Epithelial cell of esophagus (primary cell): ENCODE results near the gene APOBEC3F.
"Not testable (repeated sequence)": the region's sequence is repeated elsewhere in the genome, so short reads cannot be mapped to it uniquely, and the experiment has no call there.

Experiments
- DNase-seq: peaks from one replicate; pipeline ENCODE4 v3.0.0; 2010; ENCODE audit warnings: low read depth
- H3K4me3 ChIP-seq: 2 replicates; pipeline ENCODE4 v1.5.1; 2011; ENCODE audit warnings: mild to moderate bottlenecking, low read length, control low read depth
- CTCF ChIP-seq: IDR thresholded peaks from 2 replicates; pipeline ENCODE4 v1.5.1; 2011; ENCODE audit warnings: low read depth, mild to moderate bottlenecking, low read length, control low read depth, inconsistent platforms; ENCODE audit not compliant: insufficient read depth; ENCODE audit errors: missing control alignments

The APOBEC3F gene

GRCh38 chr22:39012533-39013511, 27.8 kb upstream of the APOBEC3F start:
- H3K4me3 ChIP-seq: no peak overlapping the region
- DNase-seq: no peak
- TF ChIP-seq CTCF: no peak

GRCh38 chr22:39013561-39013941, 27.1 kb upstream of the APOBEC3F start:
- not testable (repeated sequence) for H3K4me3 ChIP-seq, DNase-seq

- peak within 1 kb of the TSS; percentile 76 for H3K4me3 ChIP-seq
- DNase-seq: peak; percentile 90
- TF ChIP-seq CTCF: peak; percentile 10
Observed at GRCh38 chr22:39013942-39014722, 26.5 kb upstream of the APOBEC3F start, which contains the start of gene APOBEC3C. TSS of gene APOBEC3C (plus strand) at chr22:39014257. CDS start at chr22:39014363, 106 bp downstream.

GRCh38 chr22:39014723-39015121, 25.9 kb upstream of the APOBEC3F start:
- DNase-seq: not testable (repeated sequence)
- peak overlapping the region; percentile 76 for H3K4me3 ChIP-seq

- DNase-seq: no peak
- H3K4me3 ChIP-seq: no peak overlapping the region
- TF ChIP-seq CTCF: no peak
Observed at GRCh38 chr22:39016592-39016991, 24.1 kb upstream of the APOBEC3F start.

- no peak overlapping the region for H3K4me3 ChIP-seq
- DNase-seq: no peak
- no peak for TF ChIP-seq CTCF
Observed at GRCh38 chr22:39017596-39018365, 22.9 kb upstream of the APOBEC3F start.

- H3K4me3 ChIP-seq: not testable (repeated sequence)
- peak; percentile 6 for DNase-seq
Observed at GRCh38 chr22:39020021-39020651, 20.5 kb upstream of the APOBEC3F start.
